ENCODE measurements around the gene MAP2K7. TPM values are rescaled to one million over a fixed set of nuclear protein-coding genes. Genes with fewer than 3 reads are reported as not detected.

MAP2K7 gene
- total and polyA plus RNA-seq, 2 of the 4 experiments (the other 2 are of a cell fraction): 4.1 to 15.6 TPM

DNA sequence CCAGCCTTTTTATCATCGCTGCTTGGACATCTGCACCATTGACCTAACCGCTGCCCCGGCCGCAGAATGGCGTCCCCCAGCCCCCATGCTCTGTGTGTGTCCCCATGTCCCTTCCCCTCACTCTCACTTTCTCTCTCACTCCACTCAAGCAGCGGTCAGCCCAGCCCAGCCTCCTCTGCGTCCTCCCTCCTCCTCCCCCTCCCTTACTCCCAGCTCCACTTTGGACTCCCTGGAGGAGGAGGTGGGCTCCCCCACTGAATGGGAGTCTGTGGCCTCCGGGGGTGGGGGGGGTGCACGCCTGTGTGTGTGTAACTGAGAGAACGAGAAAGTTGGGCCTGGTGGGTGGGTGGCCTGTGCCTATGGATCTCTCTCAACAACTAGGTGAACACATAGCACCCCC is 2.2 kb downstream of the MAP2K7 start:
- no peak for DNase-seq
- 100% methylated on average over 1 of the region's 10 CpGs; no CpG with 5 or more reads in 1 of the 2 experiments for WGBS, 2 experiments (ENCODE audit: extremely low coverage in 2 of 2, insufficient read length in 1 of 2)
- H3K4ac ChIP-seq (ENCODE audit: low read depth, low read length): no peak overlapping the region
- intact Hi-C loops (cut with micrococcal nuclease) (no loop called here), dilution Hi-C loops (cut with HindIII; ENCODE audit: low sequenced_read_pairs, unreplicated experiment) (no loop called here), in situ Hi-C loops (cut with MboI; ENCODE audit: low sequenced_read_pairs) (no loop called here)
- no peak overlapping the region for H3K4me2 ChIP-seq (ENCODE audit: low read depth, low read length)
- H3K9ac ChIP-seq (ENCODE audit: low read depth, low read length): no peak overlapping the region
- H3K27me3 ChIP-seq (ENCODE audit: control insufficient read depth, insufficient read depth, low read length): no peaks in the 10 kb centered on the region
- no peaks in the 10 kb centered on the region for H3K9me3 ChIP-seq (ENCODE audit: control insufficient read depth, insufficient read depth, low read length)
- no peak overlapping the region for H3K14ac ChIP-seq (replicated peaks; ENCODE audit: low read depth, low read length)
- no peak overlapping the region for H4K5ac ChIP-seq (ENCODE audit: low read depth, low read length)
- no peak overlapping the region for H2BK120ac ChIP-seq (ENCODE audit: low read depth, low read length)
- no peak overlapping the region for H2AK5ac ChIP-seq (ENCODE audit: low read depth, low read length)
- H3K4me1 ChIP-seq (ENCODE audit: control insufficient read depth, insufficient read depth, low read length): peaks cover 10% of the 10 kb centered on the region
- ChIA-PET CTCF (no interaction called here), POLR2A (ENCODE audit: unreplicated experiment) (no interaction called here)
- no peak for ATAC-seq (ENCODE audit: low read depth)
- no peak overlapping the region for H4K8ac ChIP-seq (ENCODE audit: low read depth in 2 of 2, low read length in 2 of 2)
- H3K56ac ChIP-seq (ENCODE audit: extremely low read depth, insufficient read depth, low read length): no peak overlapping the region
- H3K9me1 ChIP-seq (ENCODE audit: insufficient read depth, low read length): peaks cover 11% of the 10 kb centered on the region
- peaks cover 19% of the 10 kb centered on the region for H3K36me3 ChIP-seq (ENCODE audit: control insufficient read depth, insufficient read depth, low read length)
- H2AK9ac ChIP-seq (replicated peaks; ENCODE audit: low read depth, low read length, poor library complexity): no peak overlapping the region
- H2BK5ac ChIP-seq (ENCODE audit: low read depth, low read length, poor library complexity, severe bottlenecking): no peak overlapping the region
- no peak overlapping the region for H2BK20ac ChIP-seq (ENCODE audit: low read depth, low read length)
- H3K18ac ChIP-seq (ENCODE audit: low read depth, low read length): no peak overlapping the region
- peaks cover 50% of the 10 kb centered on the region for H4K20me1 ChIP-seq (ENCODE audit: insufficient read depth, low read length)
- H4K91ac ChIP-seq (ENCODE audit: insufficient read depth, low read depth, low read length): no peak overlapping the region
- no TSS peak for BruUV-seq (replicated peaks)
- peaks cover 14 to 52% of the 10 kb centered on the region in 2 experiments; a peak in 3 of 4 replicates for H3K79me1 ChIP-seq (ENCODE audit: low read depth in 1 of 2, low read length in 2 of 2)
- no peak overlapping the region for H3K23ac ChIP-seq (ENCODE audit: low read depth, low read length)
- no peak overlapping the region for H3K4me3 ChIP-seq (ENCODE audit: insufficient read depth, low read depth, low read length)
- H2AFZ ChIP-seq (replicated peaks; ENCODE audit: low read length, poor library complexity): no peak overlapping the region
- H2BK15ac ChIP-seq (ENCODE audit: low read depth, low read length): no peak overlapping the region
- TF ChIP-seq POLR2A (IDR thresholded peaks at IDR 0.05; ENCODE audit: low read depth, low read length) (no peak), RFX5 (IDR thresholded peaks at IDR 0.05; ENCODE audit: low read depth, low read length) (no peak), MAFK (IDR thresholded peaks at IDR 0.05; ENCODE audit: low read depth, low read length) (no peak), CHD1 (IDR thresholded peaks at IDR 0.05; ENCODE audit: low read depth, low read length) (no peak)
- TF ChIP-seq, protein P1, sequence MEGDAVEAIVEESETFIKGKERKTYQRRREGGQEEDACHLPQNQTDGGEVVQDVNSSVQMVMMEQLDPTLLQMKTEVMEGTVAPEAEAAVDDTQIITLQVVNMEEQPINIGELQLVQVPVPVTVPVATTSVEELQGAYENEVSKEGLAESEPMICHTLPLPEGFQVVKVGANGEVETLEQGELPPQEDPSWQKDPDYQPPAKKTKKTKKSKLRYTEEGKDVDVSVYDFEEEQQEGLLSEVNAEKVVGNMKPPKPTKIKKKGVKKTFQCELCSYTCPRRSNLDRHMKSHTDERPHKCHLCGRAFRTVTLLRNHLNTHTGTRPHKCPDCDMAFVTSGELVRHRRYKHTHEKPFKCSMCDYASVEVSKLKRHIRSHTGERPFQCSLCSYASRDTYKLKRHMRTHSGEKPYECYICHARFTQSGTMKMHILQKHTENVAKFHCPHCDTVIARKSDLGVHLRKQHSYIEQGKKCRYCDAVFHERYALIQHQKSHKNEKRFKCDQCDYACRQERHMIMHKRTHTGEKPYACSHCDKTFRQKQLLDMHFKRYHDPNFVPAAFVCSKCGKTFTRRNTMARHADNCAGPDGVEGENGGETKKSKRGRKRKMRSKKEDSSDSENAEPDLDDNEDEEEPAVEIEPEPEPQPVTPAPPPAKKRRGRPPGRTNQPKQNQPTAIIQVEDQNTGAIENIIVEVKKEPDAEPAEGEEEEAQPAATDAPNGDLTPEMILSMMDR (conservative IDR thresholded peaks at IDR 0.05; ENCODE audit: low read depth, low read length): no peak
- no peak overlapping the region for H3K27ac ChIP-seq (ENCODE audit: insufficient read depth, low read length)
